Esophagus (tissue), 2 donors: ENCODE results near the gene HOXA11. TPM values are rescaled to one million over a fixed set of nuclear protein-coding genes. Genes with fewer than 3 reads are reported as not detected.
A peak's percentile ranks its signal among the peaks of the same experiment; 100 is the strongest.

Experiments
- H3K27ac ChIP-seq, 2 donors: one replicate each; pipeline ENCODE4 v1.5.1; 2013; ENCODE audit warnings: low read depth in 2 of 2, mild to moderate bottlenecking in 2 of 2, inconsistent platforms in 1 of 2, low read length in 1 of 2, moderate library complexity in 1 of 2
- H3K27me3 ChIP-seq, 2 donors: one replicate each; pipeline ENCODE4 v1.6.1; 2013; ENCODE audit warnings: low read length in 2 of 2, control low read depth in 1 of 2, mild to moderate bottlenecking in 1 of 2; ENCODE audit not compliant: insufficient read depth in 2 of 2, control insufficient read depth in 1 of 2
- H3K36me3 ChIP-seq, 2 donors: one replicate each; pipeline ENCODE4 v1.6.1; 2013; ENCODE audit warnings: low read length in 1 of 2; ENCODE audit not compliant: control insufficient read depth in 2 of 2, insufficient read depth in 2 of 2
- H3K4me1 ChIP-seq, 2 donors: one replicate each; pipeline ENCODE4 v1.6.1; 2013; ENCODE audit warnings: low read length in 1 of 2; ENCODE audit not compliant: control insufficient read depth in 2 of 2, insufficient read depth in 2 of 2
- H3K4me3 ChIP-seq, 2 donors: one replicate each; pipeline ENCODE4 v1.5.1; 2013; ENCODE audit warnings: low read length in 2 of 2, mild to moderate bottlenecking in 2 of 2, low read depth in 1 of 2, moderate library complexity in 1 of 2
- H3K9me3 ChIP-seq, 2 donors: one replicate each; pipeline ENCODE4 v1.6.1; 2013; ENCODE audit warnings: mild to moderate bottlenecking in 2 of 2, low read depth in 1 of 2, low read length in 1 of 2, moderate library complexity in 1 of 2; ENCODE audit not compliant: control insufficient read depth in 2 of 2, insufficient read depth in 1 of 2
- WGBS, 2 donors: extraction: QIAGEN DNeasy Blood & Tissue Kit; methylation state at CpG; one replicate each; pipeline ENCODE4 v1.1.7; 2013; 5-methylcytosine and 5-hydroxymethylcytosine counted together
- polyA plus RNA-seq, 2 donors: library from polyadenylated mRNA; stranded (reverse); fragments of 200-250 nt; gene quantifications; one replicate each; pipeline ENCODE4 v1.2.3, GENCODE V29; 2013
- donor health status: healthy with polysubstance abuse.
- donor health status: Bipolar disorder and iron deficiency.

Gene HOXA11
- polyA plus RNA-seq, 2 donors = not detected

GRCh38 chr7:27154369-27154768 is 30.7 kb downstream of the HOXA11 start:
- 40 to 64% methylated on average over 10 of the region's 10 CpGs for WGBS, 2 donors
- Histone ChIP-seq H3K27ac (no peak overlapping the region), H3K9me3 (peaks cover 0 to 3% of the 10 kb centered on the region in 2 donors), H3K27me3 (peaks cover 4 to 41% of the 10 kb centered on the region in 2 donors), H3K4me1 (peaks cover 4 to 18% of the 10 kb centered on the region in 2 donors), H3K4me3 (no peak overlapping the region), H3K36me3 (no peaks in the 10 kb centered on the region)

DNA sequence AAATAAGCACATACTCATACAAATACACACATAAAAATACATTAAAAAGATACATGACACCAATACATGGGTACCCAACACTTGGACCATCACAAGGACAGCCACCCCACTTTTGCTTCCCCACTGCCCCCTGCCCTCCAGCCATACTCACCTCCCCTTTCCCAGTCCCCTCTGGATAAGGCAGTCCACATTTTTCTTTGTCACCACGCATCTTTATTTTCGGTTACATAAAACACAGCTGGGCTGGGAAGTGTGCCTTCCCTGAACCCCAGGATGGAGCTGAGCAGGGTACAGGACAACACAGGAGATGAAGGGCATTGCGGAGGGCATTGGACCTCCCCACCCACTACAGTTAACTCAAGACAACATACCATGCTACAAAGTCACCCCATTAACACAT is 31.5 kb downstream of the HOXA11 start:
- Histone ChIP-seq H3K27ac (no peak overlapping the region), H3K9me3 (peaks cover 0 to 1% of the 10 kb centered on the region in 2 donors), H3K4me1 (peaks cover 4 to 19% of the 10 kb centered on the region in 2 donors), H3K27me3 (peaks cover 0 to 38% of the 10 kb centered on the region in 2 donors), H3K36me3 (no peaks in the 10 kb centered on the region), H3K4me3 (no peak overlapping the region)
- WGBS, 2 donors = 72 to 73% methylated on average over 3 of the region's 3 CpGs

DNA sequence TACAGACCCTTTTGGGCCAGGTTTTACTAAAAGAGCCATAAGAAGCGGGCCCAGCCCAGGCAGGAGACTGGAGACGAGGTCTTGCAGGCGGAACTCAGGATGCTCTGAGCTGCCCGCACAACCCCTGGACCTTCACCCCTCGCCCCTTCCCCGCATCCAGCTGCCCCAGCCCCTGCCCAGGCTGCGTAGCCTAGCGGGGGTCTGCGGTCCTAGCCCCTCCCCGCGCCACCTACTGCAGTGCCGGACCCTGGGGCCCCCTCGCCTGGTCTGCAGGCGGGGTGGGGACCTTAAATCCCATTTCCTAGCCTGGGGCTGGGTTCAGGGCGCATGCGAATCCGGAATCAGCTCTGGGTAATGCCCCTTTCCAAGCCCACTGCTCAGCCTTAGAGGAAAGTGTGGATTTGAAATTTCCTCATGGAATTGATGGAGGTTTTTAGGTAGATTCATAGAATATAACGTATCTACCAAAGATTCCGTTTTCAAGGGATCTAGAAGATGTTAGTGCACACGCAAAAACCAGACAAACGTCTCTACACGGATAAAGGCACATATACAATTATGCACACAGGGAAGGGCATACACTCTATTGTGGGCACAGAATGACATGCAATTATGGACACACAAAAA is 32.1 kb downstream of the HOXA11 start:
- Histone ChIP-seq H3K27me3 (peaks cover 0 to 37% of the 10 kb centered on the region in 2 donors), H3K9me3 (no peaks in the 10 kb centered on the region), H3K4me3 (peak overlapping the region in 1 of 2 donors; percentile 32), H3K27ac (no peak overlapping the region), H3K36me3 (no peaks in the 10 kb centered on the region), H3K4me1 (peaks cover 4 to 24% of the 10 kb centered on the region in 2 donors)
- 33 to 46% methylated on average over 19 to 22 of the region's 22 CpGs for WGBS, 2 donors

- Histone ChIP-seq H3K9me3 (no peaks in the 10 kb centered on the region), H3K27ac (peak within 1 kb of the TSS in 1 of 2 donors; percentile 29), H3K4me3 (peak within 1 kb of the TSS; percentile 32 to 38), H3K4me1 (peaks cover 4 to 24% of the 10 kb centered on the region in 2 donors), H3K36me3 (no peaks in the 10 kb centered on the region), H3K27me3 (peaks cover 0 to 32% of the 10 kb centered on the region in 2 donors)
- WGBS, 2 donors = 9 to 14% methylated on average over 48 to 53 of the region's 53 CpGs
These were observed 32.9 kb downstream of the HOXA11 start, which contains the start of gene HOXA3 for GRCh38 chr7:27151931-27152815. Gene HOXA3, minus strand, starts transcription at chr7:27152583. Its CDS starts 41,943 bp downstream, at chr7:27110640.

DNA sequence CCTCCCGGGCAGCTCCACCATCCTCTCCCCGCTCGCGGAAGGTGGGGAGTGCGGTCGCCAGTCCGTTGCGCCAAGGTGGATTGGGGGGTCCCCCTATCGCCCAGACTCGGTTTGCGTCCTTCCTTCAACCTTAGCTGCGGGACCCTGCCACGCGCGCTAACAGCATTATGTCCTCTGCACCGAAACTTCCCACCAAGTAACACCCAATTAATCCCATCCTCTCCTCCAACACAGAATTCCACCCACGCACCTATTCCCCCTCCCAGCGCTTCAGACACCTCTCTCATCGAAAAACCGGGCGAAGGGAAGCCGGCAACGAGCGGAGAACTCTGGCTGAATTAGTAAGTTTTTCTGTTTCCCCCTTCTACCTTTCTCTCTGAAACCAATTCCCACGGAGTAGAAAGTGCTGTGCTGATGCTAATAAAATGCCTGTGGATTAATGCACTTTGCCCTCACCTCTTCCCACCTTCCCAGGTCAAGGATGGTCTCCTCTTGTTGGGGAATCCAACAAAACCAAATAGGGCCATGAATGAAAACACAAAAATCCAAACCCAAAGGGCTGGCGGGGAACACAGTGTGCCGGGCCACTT is 33.6 kb downstream of the HOXA11 start:
- Histone ChIP-seq H3K27me3 (peaks cover 0 to 33% of the 10 kb centered on the region in 2 donors), H3K36me3 (no peaks in the 10 kb centered on the region), H3K4me1 (peaks cover 4 to 24% of the 10 kb centered on the region in 2 donors), H3K27ac (peak overlapping the region in 1 of 2 donors; percentile 25), H3K4me3 (peak overlapping the region; percentile 31 to 38), H3K9me3 (no peaks in the 10 kb centered on the region)
- 10 to 11% methylated on average over 27 of the region's 27 CpGs for WGBS, 2 donors

DNA sequence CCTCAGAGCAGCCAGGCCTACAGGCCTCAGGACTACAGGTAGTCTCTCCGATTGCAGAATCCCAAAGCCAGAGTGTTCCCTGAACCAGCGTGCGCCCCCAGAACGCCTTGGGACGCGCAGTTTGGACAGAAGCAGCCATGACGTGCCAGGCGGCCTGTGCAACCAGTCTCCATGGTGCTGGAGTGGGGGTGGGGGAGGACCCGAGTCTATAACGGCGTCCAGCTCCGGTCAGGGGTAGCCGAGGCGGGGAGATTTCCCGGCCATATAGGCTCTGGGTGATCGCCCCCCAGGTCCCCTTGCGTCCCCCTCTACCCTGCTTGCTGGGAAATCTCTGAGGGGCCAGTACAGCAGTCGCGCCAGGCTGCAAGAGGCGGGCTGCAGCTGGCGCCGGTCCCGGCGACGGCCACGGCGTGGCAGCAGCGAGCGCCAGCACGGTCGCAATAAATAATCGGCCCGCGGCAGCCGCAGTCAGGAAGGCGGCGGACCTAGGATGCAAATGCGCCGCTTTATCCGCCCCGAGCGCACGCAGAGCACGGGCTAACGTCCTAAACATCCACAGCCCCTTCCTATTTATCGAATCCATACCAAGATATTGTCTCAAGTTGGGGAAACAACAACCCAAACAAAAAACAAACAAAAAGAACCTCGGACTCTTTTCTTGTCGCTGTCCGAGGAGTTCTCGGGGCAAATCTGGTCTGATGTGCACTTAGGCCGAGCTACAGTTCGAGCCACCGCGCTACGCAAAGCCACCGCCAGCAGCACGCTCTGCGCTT is 34.3 kb downstream of the HOXA11 start:
- peak overlapping the region; percentile 16 to 25 for H3K27ac ChIP-seq

DNA sequence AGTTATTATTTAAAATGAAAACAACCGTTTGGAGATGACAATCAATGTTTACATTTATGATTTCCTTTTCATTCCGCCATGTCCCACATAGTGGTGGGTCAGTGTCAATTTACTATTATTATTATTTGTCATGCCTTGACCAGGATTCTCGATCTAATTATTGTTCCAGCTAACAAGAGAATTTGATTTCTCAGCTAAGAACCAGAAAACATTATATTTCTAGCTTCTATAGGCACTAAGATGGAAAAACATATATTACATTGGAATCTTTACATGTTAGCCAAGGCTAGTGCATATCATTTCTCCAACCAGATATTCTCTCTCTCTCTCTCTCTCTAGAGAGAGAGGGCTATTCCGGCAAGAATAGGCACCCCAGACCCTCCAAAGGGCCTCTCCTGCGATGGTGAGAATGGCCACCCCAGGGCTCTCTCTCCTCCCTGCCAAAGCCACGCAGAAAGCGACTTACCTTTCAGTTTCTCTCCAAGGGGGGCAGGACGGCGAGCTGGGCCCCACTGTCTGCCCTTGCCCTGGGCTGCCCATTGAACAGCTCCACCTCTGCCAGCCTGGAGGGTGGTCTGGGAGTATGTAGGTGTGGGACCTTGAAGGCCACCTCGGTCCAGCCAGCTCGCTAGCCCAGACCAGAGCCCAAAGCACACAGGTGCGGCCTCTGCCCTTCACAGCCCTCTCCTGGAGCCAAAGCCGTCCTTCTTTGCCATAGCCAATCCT is 35.0 kb downstream of the HOXA11 start:
- peaks cover 0 to 21% of the 10 kb centered on the region in 2 donors for H3K27me3 ChIP-seq
- no peaks in the 10 kb centered on the region for H3K9me3 ChIP-seq
- 65 to 67% methylated on average over 13 of the region's 13 CpGs for WGBS, 2 donors
- H3K27ac ChIP-seq = no peak overlapping the region
- no peaks in the 10 kb centered on the region for H3K36me3 ChIP-seq
- peak overlapping the region; percentile 31 to 38 for H3K4me3 ChIP-seq
- peaks cover 4 to 18% of the 10 kb centered on the region in 2 donors for H3K4me1 ChIP-seq

More for the DNA sequence above, 34.3 kb downstream of the HOXA11 start:
- H3K4me3 ChIP-seq = peak overlapping the region; percentile 31 to 38
- WGBS, 2 donors = 4 to 6% methylated on average over 48 to 58 of the region's 58 CpGs
- H3K27me3 ChIP-seq = peaks cover 0 to 27% of the 10 kb centered on the region in 2 donors
- H3K4me1 ChIP-seq = peaks cover 4 to 24% of the 10 kb centered on the region in 2 donors
- H3K9me3 ChIP-seq = no peaks in the 10 kb centered on the region
- H3K36me3 ChIP-seq = no peaks in the 10 kb centered on the region

DNA sequence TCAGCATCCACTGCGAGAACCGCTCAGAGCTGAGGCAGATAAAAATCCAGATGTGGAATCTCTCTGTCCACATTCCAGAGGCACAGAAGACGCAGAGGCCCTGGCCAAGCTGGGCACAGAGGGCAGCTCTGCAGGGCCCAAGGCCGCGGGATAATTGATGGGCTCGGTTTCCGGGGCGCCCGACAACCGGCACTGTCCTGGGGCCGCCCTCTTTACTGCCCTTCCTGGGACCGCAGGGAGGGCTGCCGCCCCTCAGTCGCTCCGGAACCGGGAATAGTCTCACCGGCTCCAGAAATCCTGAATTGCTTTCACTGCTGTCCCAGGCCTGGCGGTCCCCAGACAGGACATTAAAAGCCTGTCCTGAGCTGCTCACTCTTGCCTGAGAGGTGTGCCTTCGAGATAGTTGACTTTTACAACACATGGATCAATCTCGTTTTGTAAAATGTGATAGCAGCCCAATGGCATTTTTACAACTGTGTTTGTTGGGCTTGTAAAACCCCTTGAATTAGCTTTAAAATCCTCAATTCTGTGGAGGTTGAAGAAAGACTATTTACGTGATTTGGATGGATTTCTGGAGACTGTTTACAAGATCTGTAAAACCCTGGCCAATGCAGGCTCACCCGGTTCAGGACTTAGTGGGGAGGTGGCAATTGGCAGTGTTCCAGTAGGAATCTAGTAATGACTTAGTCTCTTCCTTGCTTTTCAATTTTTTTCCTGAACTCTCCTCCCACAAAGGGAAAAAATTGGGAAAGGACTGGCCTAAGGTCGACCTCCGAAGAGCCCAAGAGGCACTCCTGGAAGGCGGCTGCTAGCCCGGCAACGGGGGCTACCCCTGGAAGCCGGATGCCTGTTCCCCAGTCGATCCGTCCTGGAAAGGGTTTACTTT is 36.0 kb downstream of the HOXA11 start:
- no peak overlapping the region for H3K4me3 ChIP-seq
- peaks cover 0 to 12% of the 10 kb centered on the region in 2 donors for H3K27me3 ChIP-seq
- peaks cover 0 to 15% of the 10 kb centered on the region in 2 donors for H3K4me1 ChIP-seq
- H3K9me3 ChIP-seq = no peaks in the 10 kb centered on the region
- no peaks in the 10 kb centered on the region for H3K36me3 ChIP-seq
- H3K27ac ChIP-seq = peak overlapping the region in 1 of 2 donors; percentile 9
- WGBS, 2 donors = 47 to 68% methylated on average over 25 to 30 of the region's 30 CpGs
